Colon (tissue), 2 donors: ENCODE measurements around the gene GIGYF2.

Experiments
- FAIRE-seq: peaks from 2 replicates; lab custom pipeline; 2012; peaks lifted over from hg19 to GRCh38; lab: Jason Lieb, UNC
- donor health status: control.
- donor health status: control.

The GIGYF2 gene

GRCh38 chr2:232869138-232870017 is 172.2 kb downstream of the GIGYF2 start:
- FAIRE-seq: no peak

DNA sequence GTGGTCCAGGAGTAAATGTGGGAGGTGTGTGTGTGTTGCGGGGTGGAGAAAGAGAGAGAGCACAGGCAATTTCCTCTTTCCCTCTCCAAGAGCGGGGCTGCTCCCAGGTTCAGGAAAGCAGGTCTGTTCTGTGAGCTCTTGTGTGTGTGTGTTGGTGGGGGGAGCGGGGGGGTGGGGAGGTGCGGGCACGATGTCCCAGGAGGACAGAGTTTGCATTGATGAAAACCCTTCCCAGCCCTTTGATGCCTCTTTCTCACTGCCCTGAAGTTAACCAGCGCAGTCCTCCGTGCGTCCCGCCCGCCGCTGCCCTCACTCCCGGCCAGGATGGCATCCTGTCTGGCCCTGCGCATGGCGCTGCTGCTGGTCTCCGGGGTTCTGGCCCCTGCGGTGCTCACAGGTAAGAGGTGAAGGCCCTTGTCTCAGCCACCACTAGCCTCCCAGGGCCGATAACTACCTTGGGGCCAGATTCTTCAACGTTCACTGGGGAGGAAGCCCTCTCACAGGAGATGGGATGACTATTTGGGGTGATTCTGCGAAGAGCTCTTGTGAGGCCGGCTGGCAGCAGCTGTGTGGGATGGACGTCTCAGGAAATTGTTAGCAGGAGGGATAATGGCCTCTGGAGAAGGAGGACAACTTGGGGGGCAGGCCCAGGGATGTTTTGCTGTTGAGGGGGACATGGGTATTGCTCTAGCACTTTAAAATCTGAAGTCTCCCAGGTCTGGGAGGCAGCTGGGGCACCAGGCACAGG is 173.1 kb downstream of the GIGYF2 start, which contains the start of gene SNORC:
TSS of gene SNORC (plus strand) at position 247 of the 748 bp plus-strand sequence. CDS start at position 325, 78 bp downstream.
- no peak for FAIRE-seq

DNA sequence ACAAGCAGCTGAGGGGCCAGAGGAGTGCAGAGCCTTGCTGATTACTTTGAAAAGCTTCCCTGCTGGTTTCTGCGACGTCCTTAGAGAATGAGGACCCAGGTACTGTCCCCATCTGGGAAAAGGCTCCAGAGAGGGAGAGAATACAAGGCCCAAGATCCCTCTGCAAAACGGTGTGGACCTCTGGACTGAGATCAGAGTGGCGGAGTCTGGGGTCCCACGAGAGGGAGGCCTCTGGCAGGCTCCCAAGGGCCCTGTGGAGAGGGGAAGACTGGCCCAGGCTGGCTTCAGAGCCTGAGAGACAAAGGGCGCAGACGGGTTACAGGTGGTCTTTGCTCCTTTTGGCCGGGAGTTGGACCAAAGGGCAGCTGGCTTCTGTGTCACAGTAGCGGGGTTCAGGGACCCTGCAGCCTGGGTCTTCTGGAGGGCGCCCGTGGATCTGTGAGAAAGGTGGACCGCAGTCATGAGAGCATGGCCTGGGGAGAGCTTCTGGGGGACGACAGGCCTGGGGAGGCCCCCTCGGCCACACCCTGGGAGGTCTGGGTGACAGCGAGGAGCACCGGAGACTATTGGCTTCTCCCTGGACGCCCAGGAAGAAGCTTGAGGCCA is 173.7 kb downstream of the GIGYF2 start:
- no peak for FAIRE-seq

DNA sequence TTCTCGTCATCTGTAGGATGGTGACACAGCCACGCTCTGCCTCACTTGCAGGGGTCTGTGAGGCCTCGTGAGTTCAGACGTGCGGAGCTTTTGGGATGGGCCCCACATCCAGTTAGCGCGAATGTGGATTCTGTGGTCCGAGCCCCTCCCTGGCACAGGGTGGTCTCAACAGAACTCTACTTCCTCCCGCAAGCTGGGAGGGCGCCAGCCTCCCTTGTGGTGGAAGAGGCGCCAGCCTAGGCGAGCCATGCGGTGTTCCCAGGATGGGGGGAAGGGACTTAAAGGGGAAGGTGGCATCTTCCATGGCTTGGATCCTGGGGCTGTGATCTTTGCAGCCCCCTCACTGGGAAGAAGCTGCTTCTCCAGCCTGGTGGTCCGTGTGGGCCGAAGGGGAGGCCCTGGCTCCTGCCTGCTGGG is 174.3 kb downstream of the GIGYF2 start:
- FAIRE-seq: no peak

GRCh38 chr2:232871835-232872736 is 175.0 kb downstream of the GIGYF2 start:
- no peak for FAIRE-seq

DNA sequence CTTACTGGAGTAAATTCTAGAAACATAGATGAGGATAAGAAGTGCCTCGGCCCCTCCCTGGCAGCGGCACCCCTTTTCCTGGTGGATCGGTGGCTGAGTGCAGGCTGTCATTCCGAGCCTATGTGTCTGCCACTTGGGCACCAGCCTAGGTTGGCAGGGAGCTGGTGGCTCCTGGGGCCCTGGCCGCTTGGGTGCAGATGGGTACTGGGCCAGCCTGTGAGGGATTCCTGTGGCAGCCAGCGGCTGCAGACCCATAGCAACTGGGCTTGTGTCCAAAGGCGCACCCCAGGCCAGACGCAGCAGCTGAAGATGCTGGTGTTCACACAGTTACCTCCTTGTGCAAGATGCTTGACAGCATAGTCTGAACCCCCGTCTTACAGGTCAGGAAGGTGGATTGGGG is 175.7 kb downstream of the GIGYF2 start:
- FAIRE-seq: no peak

- FAIRE-seq: no peak
These were observed 176.3 kb downstream of the GIGYF2 start for GRCh38 chr2:232873292-232873908.

- no peak for FAIRE-seq
These were observed 176.9 kb downstream of the GIGYF2 start for GRCh38 chr2:232873909-232874641.

GRCh38 chr2:232874677-232875223 is 177.6 kb downstream of the GIGYF2 start:
- FAIRE-seq: no peak

DNA sequence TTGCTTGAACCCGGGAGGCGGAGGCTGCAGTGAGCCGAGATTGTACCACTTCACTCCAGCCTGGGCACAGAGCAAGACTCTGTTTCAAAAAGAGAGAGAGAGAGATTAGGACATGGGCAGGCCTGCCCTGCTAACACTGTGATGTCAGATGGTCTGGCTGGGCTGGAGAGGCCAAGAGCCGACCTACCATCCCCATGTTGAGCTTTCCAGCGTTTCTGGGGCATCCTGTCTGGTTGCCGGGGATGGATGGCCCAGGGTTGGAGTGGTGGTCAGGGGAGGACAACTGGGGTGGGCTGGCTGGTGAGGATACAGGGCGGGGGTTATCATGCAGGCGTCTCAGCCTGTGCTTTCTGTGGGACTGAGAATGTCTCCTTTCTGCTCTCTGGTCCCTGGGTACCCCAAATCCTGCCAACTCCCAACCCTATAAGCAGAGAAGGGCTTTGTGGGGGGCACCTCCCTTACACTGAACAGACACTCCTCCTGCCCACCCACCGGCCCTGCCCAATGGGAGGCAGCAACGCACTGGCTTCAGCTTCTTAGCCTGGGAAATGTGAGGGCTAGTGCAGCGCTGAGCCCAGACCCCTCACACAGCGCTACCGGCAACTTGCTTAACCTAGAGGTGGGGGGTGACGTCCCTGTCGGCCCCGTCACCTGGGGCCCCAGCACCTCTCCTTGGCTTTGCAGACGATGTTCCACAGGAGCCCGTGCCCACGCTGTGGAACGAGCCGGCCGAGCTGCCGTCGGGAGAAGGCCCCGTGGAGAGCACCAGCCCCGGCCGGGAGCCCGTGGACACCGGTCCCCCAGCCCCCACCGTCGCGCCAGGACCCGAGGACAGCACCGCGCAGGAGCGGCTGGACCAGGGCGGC is 178.4 kb downstream of the GIGYF2 start:
- FAIRE-seq: no peak

DNA sequence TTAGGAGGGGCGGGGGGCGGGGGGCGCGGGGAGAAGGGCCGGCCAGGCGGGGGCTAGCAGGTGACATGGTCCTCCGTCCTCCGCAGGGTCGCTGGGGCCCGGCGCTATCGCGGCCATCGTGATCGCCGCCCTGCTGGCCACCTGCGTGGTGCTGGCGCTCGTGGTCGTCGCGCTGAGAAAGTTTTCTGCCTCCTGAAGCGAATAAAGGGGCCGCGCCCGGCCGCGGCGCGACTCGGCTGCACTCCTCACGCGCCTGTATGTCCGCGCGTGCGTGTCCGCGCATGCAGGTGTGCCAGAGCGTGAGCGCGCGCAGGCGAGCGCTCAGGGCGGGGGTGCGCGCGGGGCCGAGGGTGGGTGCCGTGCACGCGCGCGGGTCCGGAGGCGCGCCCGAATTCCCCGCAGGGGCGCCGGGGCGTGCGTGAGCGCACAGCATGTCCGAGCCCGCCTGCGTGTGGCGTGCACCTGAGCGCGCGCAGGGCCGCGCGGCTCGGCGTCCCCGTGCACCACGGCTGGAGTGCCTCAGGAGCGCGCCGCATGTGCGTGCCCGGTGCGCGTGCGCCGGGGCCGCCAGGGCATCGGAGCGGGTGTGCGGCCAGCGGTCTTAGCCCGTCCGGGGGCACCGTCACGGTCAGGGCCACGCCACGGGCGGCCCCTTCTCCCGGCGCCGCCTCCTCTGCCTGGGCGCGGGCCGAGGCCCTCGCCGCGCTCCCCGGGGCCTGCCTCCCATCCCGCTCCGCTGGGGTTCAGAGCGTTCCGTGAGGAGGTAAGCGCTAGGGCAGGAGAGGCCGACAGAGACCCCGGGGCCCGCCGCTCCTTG is 179.2 kb downstream of the GIGYF2 start:
- FAIRE-seq: no peak

DNA sequence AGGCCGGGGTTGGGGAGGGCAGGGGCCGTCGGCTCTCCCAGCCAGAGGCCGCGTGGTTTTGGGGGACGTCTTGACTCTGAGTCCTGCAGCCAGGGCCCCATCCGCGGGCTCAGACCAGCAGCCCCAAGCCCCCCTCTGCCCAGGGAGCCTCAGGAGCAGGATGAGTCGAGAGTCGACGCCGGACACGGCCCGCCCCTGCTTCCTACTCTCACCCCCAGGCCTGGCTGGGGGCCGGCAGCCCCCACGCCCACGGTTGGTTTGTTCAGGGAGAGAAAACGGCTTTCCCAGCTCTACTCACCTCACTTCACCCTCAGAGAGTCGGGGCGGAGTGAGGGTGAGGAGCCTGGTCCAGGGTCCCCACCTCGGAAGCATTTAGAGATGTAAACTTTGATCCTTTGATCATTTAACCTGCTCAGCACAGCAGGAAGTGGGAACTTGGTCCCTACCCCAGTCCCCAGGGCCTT is 179.9 kb downstream of the GIGYF2 start:
- no peak for FAIRE-seq

- FAIRE-seq: no peak
These were observed 180.9 kb downstream of the GIGYF2 start for GRCh38 chr2:232877940-232878511.

- no peak for FAIRE-seq
These were observed 181.9 kb downstream of the GIGYF2 start for GRCh38 chr2:232878855-232879617.

- no peak for FAIRE-seq
These were observed 182.7 kb downstream of the GIGYF2 start for GRCh38 chr2:232879618-232880494.

DNA sequence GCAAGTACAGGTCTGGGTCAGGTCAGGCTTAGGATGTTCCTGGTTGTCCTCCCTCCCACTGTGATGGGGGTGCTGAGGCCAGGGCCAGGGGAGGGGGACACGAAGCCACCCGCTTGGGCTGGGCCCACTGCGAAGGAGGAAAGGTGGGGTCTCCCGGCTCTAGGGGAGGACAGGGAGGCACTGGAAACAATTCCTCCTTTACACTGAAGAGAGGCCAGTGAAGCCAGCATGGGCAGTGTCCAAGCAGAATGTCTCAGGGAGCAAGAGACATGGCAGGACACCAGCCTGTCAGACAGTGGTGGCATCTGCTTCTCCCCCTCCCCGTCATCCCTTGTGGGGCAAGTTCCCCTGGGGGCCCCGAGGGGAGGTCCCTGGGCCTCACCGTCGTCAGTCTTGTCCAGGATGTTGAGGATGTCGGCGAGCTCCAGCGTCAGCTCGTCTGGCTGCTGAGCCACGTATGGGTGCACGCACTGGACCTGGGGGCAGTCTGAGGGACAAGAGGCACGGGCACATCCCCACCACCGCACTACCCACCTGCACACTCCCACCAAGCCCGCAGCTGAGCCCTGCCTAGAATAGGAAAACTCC is 183.7 kb downstream of the GIGYF2 start:
- FAIRE-seq: no peak
